HG03064 (cell line): ENCODE results near the gene ZFPM1.

Experiments used
- ATAC-seq: cut with Tn5 transposase; IDR thresholded peaks from one replicate; pipeline ENCODE4 v1.9.1; 2021; ENCODE audit warnings: low read depth; ENCODE audit not compliant: unreplicated experiment

The ZFPM1 gene

DNA sequence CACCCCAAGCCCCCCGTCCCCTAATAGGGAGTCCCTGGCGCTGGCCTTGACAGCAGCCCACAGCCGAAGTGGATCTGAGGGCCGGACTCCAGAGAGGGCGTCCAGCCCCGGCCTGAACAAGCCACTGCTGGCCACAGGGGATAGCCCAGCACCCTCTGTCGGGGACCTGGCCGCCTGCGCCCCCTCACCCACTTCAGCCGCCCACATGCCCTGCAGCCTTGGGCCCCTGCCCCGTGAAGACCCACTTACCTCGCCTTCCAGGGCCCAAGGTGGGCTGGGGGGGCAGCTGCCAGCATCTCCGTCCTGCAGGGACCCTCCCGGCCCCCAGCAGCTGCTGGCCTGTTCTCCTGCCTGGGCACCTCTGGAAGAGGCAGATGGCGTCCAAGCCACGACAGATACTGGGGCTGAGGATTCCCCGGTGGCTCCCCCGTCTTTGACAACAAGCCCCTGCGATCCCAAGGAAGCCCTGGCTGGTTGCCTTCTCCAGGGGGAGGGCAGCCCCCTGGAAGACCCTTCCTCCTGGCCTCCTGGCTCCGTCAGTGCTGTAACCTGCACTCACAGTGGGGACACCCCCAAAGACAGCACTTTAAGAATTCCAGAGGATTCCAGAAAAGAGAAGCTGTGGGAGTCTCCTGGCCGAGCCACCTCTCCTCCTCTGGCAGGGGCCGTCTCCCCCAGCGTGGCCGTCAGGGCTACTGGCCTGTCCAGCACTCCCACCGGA is 19.3 kb upstream of the ZFPM1 start:
- ATAC-seq, result no peak

DNA sequence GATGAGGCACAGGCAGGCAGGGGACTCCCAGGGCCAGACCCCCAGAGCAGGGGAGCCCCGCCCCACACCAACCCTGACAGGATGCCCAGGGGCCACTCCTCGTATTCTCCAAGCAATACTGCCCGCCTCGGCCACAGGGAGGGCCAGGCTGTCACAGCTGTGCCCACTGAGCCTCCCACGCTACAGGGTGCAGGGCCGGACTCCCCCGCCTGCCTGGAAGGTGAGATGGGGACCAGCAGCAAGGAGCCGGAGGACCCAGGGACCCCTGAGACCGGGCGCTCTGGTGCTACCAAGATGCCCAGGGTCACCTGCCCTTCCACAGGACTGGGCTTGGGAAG is 18.8 kb upstream of the ZFPM1 start:
- no peak for ATAC-seq

DNA sequence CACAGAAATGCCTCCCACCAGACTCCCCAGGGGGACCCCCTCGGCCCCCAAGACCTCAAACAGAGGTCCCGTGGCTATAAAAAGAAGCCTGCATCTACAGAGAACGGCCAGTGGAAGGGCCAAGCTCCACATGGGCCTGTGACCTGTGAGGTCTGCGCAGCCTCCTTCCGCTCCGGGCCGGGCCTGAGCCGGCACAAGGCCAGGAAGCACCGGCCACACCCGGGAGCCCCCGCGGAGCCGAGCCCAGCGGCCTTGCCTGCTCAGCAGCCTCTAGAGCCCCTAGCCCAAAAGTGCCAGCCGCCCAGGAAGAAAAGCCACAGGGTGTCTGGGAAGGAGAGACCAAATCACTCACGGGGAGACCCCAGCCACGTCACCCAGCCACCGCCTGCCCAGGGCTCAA is 18.3 kb upstream of the ZFPM1 start:
- no peak for ATAC-seq

DNA sequence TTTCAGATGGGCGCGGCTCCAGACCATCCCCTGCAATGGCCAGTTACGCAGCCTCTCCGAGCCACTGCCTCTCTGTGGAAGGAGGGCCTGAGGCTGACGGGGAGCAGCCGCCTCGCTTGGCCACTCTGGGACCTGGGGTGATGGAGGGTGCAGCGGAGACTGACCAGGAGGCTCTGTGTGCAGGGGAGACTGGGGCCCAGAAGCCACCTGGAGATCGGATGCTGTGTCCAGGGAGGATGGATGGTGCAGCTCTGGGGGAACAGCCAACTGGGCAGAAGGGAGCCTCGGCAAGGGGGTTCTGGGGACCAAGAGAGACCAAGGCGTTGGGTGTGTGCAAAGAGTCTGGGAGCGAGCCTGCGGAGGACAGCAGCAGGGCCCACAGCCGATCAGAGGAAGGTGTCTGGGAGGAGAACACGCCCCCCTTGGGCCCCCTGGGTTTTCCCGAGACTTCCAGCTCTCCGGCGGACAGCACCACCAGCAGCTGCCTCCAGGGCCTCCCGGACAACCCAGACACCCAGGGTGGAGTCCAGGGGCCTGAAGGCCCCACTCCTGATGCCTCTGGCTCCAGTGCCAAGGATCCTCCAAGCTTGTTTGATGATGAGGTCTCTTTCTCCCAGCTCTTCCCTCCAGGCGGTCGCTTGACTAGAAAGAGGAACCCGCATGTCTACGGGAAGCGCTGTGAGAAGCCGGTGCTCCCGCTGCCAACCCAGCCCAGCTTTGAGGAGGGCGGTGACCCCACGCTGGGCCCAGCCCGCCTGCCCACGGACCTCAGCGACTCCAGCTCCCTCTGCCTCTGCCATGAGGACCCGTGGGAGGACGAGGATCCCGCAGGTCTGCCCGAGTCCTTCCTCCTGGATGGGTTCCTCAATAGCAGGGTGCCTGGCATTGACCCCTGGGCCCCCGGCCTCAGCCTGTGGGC is 17.4 kb upstream of the ZFPM1 start:
- no peak for ATAC-seq

DNA sequence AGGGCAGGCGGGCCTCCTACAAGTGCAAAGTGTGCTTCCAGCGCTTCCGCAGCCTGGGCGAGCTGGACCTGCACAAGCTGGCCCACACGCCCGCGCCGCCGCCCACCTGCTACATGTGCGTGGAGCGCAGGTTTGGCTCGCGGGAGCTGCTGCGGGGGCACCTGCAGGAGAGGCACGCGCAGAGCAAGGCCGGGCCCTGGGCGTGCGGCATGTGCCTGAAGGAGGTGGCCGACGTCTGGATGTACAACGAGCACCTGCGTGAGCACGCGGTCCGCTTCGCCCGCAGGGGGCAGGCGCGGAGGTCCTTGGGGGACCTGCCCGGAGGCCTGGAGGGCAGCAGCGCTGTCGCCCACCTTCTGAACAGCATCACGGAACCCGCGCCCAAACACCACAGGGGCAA is 16.3 kb upstream of the ZFPM1 start:
- no peak for ATAC-seq

DNA sequence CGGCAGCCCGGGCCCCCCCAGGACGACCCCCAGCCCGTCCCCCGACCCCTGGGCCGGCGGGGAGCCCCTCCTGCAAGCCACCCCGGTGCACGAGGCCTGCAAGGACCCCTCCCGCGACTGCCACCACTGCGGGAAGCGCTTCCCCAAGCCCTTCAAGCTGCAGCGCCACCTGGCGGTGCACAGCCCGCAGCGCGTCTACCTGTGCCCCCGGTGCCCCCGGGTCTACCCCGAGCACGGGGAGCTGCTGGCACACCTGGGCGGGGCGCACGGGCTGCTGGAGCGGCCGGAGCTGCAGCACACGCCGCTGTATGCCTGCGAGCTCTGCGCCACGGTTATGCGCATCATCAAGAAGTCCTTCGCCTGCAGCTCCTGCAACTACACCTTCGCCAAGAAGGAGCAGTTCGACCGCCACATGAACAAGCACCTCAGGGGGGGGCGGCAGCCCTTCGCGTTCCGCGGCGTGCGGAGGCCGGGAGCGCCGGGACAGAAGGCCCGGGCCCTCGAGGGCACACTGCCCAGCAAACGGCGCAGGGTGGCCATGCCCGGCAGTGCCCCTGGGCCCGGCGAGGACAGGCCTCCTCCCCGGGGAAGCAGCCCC is 15.6 kb upstream of the ZFPM1 start:
- no peak for ATAC-seq

DNA sequence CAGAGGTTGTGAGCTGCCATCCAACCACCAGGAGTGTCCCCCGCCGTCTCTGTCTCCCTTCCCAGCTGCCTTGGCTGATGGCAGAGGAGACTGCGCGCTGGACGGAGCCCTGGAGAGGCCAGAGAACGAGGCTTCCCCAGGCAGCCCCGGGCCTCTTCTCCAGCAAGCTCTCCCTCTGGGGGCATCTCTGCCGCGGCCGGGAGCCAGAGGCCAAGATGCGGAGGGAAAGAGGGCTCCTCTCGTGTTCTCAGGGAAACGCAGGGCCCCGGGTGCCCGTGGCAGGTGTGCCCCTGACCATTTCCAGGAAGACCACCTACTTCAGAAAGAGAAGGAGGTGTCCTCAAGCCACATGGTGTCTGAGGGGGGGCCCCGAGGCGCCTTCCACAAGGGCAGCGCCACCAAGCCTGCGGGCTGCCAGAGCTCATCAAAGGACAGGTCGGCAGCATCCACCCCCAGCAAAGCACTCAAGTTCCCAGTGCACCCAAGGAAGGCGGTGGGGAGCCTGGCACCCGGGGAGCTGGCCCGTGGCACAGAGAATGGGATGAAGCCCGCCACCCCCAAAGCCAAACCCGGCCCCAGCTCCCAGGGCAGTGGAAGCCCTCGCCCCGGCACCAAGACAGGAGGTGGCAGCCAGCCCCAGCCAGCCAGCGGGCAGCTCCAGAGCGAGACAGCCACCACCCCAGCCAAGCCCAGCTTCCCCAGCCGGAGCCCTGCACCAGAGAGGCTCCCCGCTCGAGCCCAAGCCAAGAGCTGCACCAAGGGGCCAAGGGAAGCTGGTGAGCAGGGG is 14.8 kb upstream of the ZFPM1 start:
- ATAC-seq, result no peak

DNA sequence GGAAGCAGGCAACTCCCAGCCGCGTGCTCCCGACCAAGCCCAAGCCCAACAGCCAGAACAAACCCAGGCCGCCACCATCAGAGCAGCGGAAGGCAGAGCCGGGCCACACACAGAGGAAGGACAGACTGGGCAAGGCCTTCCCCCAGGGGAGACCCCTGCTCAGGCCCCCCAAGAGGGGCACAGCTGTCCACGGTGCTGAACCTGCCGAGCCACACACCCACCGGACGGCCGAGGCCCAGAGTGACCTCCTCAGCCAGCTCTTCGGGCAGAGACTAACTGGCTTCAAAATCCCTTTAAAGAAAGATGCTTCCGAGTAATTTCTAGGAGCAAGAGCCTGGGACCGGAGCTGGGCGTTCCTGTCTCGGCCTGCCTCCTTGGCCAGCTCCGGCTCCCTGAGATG is 14.1 kb upstream of the ZFPM1 start:
- no peak for ATAC-seq

DNA sequence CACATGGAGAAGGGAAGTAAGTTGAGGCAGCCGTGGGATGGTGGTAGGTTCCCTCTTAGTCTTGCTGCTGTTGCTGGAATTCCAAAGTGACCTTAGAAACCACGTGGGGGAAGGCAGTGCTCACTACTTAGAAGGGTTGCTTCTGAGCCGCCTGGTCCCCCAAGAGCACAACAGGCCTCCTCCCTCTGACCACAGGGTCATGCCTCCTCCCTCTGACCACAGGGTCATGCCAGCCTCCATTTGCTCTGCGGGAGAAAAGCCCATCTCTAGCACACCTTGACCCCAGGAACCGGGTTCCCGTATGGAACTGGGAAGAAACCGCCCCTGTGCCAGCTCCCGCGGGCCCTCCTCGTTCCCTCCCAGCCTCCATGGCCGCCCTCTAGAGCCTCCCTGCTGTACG is 13.4 kb upstream of the ZFPM1 start:
- no peak for ATAC-seq

DNA sequence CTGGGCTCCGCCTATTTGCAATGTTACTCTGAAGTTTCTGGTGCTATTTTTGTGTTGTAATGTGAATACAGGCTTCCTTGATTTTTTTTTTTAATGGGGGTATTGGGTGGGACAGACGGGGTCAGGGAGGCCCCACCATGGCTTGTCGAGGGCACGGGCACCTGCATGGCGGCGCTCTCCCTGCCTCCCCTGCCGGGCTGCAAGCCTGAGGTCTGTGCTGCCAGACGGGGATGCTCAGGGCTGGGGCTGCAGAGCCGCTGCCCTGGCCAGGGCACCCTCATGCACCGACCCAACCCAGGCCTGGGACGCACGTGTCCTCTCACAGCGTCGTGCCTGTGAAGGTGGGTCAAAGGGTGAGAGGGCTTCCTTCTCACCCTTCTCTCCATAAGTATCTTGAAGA is 13.0 kb upstream of the ZFPM1 start:
- ATAC-seq, result no peak

DNA sequence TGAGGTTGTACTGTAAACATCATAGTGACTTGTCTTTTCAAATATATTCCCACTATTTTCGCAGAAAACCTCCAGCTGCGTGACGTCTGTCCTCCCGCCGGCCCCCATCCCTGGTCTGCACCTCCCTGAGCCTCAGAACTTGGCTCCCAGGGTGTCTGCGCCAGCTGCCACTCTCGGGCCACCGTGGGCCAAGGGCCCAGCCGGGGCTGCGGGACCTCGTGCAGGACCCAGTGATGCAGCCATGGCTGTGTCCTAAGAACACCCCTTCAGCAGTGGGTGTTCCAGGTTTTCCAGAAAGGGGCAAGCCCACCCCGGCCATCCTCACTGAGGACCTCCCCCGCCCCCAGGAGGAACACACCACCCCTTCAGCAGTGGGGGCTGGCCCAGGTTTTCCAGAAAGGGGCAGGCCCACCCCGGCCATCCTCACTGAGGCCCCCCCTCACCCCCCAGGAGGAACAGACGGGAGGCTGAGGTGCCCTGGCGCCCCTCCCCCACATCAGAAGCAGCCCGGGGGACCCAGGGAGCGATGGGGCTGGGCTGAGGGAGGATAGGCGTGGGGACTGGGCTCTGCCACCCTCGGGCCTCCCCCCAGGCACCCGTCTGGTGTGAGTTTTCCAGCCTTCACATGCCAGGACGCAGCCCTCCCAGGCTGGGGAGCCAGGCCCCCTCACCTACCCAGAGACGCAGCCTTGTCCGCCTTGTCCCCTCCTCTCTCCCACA is 12.2 kb upstream of the ZFPM1 start:
- ATAC-seq, result no peak

DNA sequence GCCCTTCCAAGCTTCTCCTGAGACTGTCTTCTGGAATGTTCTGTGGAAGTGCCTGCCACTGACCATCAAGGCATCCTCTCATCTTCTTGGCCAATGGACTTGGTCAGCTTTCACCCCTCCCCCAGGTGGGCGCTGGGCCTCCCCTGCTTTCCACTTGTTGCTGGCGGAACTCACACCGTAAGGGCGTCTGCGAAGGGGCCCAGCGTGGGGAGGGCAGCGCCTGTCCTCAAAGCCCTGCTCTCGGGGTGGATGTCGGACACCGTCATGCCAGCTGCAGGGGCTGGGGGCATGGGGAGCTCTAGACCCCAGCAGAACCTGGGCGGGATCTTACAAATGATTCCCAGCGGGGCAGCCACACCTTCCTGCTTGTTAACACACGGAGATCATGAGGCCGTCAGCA is 11.6 kb upstream of the ZFPM1 start:
- no peak for ATAC-seq

DNA sequence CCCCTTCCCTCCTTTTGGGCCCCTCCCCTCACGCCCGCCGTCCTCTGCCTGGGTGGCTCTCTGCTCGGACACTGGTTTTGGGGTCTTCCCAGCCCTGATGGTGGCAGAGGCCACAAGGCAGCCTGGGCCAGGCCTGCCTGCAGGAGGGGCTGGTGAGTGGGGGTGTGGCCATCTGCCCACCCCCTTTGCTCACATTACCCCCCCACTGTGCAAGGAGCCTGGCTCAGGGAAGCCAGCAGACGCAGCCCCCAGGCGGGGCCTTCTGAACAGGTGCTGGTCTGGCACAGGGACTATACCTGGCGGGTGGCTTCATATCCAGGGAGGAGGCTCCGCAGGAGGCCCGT is 10.7 kb upstream of the ZFPM1 start:
- no peak for ATAC-seq

DNA sequence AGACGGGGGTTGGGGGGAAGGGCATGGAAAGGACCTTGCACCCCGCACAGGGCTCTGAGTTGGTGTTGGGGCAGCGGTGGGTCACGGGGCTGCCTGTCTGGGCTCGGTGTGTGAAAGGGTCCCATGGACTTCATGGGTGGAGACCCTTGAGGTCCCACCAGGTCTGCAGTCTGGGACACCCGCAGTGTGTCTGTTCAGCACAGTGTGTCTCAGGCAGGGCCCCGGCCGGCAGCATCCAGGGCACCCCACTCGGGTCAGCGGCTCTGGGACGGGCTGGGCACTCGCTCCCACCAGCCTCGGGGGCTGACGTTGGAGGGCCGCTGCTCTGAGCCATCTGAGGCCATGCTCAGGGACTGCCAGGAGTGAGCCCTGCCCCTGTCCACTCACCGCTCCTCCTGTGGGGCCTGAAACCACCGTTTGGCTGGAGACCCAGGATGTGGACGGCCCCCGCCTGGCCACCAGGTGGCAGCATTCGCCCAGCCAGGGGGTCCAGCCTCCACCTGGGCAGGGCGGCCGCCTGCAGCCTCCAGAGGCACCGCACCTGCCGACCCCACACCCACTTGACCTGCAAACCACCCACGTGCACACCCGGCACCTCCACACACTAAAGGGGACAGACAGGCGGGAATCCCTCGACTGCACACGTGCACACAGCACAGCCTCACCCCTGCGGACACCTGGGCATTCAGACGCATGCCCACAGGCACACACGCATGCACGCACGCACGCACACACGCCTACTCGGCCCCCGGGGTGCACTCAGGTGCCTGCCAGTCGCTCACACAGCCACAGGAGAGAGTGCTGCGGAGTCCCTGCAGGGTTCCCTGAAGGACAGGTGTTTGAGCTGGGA is 10.1 kb upstream of the ZFPM1 start:
- ATAC-seq, result no peak

DNA sequence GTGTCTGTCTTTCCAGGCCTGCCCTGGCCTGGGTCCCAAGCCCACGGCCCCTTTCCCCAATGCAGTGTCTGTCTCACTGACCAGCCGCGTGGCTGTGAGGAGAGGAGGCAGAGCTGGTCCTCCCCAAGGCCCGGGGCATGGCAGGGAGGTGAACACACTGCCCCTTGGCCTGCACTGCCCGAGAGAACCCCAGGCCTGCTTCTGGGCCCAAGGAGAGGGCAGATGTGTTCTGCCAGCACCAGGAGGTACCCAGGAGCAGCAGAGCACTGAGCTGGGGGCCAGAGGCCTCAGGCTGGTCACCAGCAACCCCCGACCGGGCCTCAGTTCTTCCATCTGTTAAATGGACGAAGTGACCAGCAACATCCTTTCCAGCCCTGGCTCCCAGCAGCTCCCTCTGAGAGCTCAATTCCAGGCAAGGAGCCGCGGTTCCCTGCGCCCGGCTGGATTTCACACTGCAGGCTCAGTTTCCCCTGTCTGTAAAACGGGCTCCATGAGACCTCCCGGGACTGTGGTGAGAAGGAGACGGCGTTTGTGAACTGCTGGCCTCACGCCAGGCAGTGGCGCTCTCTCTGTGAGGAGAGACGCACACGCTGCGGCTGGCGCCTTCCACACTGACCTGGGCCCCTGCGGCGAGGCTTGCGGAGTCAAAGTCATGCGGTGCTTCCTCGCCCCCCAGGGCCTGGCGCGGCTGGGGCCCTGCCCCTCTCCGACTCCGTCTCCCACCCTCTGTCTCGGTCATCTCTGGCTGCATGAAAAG is 8.1 kb upstream of the ZFPM1 start:
- ATAC-seq, result no peak

DNA sequence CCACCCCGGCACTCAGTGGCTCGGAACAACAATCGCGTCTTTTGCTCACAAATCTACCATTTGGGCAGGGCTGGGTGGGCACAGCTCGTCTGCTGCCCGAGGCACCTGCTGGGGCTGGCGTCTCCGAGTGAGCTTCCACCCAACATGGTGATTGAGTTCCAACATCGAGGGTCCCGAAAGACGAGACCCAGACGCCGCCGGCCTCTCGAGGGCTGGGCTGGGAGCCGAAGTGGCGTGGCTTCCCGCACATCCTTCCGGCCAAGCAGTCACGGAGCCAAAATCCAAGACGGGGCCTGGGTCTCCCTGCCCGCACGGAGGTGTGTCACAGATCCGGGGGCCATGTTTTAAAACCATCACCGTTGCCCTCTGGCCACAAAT is 7.5 kb upstream of the ZFPM1 start:
- no peak for ATAC-seq

DNA sequence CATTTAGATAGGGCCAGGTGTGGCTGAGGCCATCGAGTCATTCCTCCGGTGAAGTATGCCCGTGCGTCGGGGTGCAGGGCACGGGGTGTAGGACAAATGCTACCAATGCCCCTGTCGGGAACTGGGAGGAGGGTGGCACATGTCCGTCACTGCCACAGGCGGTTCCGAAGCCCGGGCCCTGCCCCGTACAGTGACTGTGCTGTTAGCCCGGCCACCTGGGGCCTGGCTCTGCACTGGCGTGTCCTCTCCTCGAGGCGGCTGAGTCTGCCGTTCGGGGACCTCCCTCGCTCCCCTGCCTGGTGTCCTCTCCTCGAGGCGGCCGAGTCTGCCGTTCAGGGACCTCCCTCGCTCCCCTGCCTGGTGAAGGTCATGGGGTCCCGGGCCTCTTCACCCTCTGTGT is 7.0 kb upstream of the ZFPM1 start:
- no peak for ATAC-seq

DNA sequence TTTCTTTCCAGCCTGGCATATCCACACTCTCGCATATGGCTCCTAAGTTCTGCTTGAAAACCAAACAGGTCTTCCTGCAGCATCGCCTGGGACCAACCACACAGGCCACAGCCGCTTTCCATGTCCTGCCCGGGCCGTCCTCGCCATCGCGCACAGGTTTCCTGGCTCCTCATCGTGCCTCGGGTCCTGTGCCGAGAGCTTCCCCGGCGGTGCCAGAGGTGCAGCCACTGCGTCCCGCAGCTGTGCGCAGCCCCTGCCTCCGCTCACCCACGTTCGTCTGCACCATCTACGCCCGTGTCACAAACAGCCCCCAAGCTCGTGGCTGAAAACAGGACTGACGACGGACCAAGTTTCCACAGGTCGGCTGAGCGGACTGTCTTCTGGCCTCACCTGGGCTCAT is 6.3 kb upstream of the ZFPM1 start:
- ATAC-seq, result no peak

DNA sequence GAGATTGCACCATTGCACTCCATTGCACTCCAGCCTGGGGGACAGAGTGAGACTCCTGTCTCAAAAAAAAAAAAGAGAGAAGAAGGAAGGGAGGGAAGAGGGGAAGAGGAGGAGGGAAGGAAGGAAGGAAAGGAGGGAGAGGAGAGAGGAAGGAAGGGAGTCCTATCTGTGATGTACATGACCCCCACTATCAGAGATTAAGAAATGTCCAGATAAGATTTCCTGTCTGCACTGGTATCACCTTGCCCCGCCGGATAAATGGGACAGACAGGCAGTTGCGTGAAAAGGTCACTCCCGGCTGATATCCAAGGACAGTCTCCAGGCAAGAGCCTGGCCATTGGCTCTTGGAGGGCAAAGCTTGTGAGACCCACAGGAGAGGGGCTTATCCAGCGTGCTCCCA is 5.2 kb upstream of the ZFPM1 start:
- no peak for ATAC-seq
